Measurements from ENCODE around the gene RPL13A. TPM values are rescaled to one million over a fixed set of nuclear protein-coding genes. Genes with fewer than 3 reads are reported as not detected.

Gene RPL13A
- total RNA-seq, 1 experiment from 2014 or later = 2,726 TPM

- peak; percentile 65 to 76 for TF ChIP-seq CTCF (IDR thresholded peaks at IDR 0.05; ENCODE audit: insufficient read depth in 1 of 2, low read depth in 1 of 2, low read length in 1 of 2, severe bottlenecking in 1 of 2, unreplicated experiment in 1 of 2)
- Histone ChIP-seq H3K4me3 (ENCODE audit: low read depth, low read length) (no peak overlapping the region), H3K9me3 (no peaks in the 10 kb centered on the region), H3K36me3 (ENCODE audit: control insufficient read depth, insufficient read depth, low read length) (peaks cover 10% of the 10 kb centered on the region), H3K4me1 (peaks cover 5% of the 10 kb centered on the region; the same call in 1 of the 2 replicates), H3K27me3 (replicated peaks; ENCODE audit: control insufficient read depth, insufficient read depth, low read length) (no peaks in the 10 kb centered on the region)
- H3K9me3 Mint-ChIP-seq (ENCODE audit: unreplicated experiment) = no peaks in the 10 kb centered on the region
- intact Hi-C loops (cut with micrococcal nuclease; ENCODE audit: unreplicated experiment) = no loop called here
- CTCF ChIA-PET = interaction anchor here (0.5 to 3.8 kb wide), 6 partner anchors 18 to 388 kb away, joined by 3 to 41 read pairs (median 3); no protein-coding TSS in a partner anchor
- H3K27ac Mint-ChIP-seq (ENCODE audit: unreplicated experiment) = no peak overlapping the region
- peaks cover 32% of the 10 kb centered on the region for H3K36me3 Mint-ChIP-seq (ENCODE audit: insufficient read depth, unreplicated experiment)
- POLR2A ChIA-PET = interaction anchor here (1.1 kb wide), 1 partner anchor 137 kb away, joined by 4 read pairs; the partner anchor contains the start of gene RRAS
- H3K4me1 Mint-ChIP-seq (ENCODE audit: low read depth, unreplicated experiment) = peaks cover 7% of the 10 kb centered on the region
- no peak overlapping the region for H3K4me3 Mint-ChIP-seq (ENCODE audit: unreplicated experiment)
- peak; percentile 69 to 73 for DNase-seq
- BruUV-seq (replicated peaks) = no TSS peak
- H3K27me3 Mint-ChIP-seq (ENCODE audit: insufficient read depth, unreplicated experiment) = no peaks in the 10 kb centered on the region
These were observed 15.6 kb downstream of the RPL13A start for GRCh38 chr19:49502866-49503581.

DNA sequence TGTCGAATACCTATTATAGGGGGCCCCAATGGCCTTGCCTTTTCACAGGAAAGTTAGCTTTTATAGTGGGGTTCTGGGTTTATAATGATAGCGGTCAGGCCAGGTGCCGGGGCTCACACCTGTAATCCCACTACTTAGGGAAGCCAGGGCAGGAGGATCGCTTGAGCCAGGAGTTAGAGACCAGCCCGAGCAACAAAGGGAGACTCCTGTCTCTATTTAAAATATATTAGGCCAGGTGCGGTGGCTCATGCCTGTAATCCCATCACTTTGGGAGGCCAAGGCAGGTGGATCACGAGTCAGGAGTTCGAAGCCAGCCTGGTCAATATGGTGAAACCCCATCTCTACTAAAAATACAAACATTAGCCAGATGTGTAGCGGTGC is 16.2 kb downstream of the RPL13A start:
- no peaks in the 10 kb centered on the region for H3K9me3 Mint-ChIP-seq (ENCODE audit: unreplicated experiment)
- H3K4me1 Mint-ChIP-seq (ENCODE audit: low read depth, unreplicated experiment) = peaks cover 6% of the 10 kb centered on the region
- BruUV-seq (replicated peaks) = no TSS peak
- no peak overlapping the region for H3K4me3 ChIP-seq (ENCODE audit: low read depth, low read length)
- ChIA-PET POLR2A (interaction anchor here (1.1 kb wide), 1 partner anchor 137 kb away, joined by 4 read pairs; the partner anchor contains the start of gene RRAS), CTCF (interaction anchor here (0.5 to 3.8 kb wide), 3 partner anchors 43 to 387 kb away, joined by 3 to 41 read pairs (median 27); no protein-coding TSS in a partner anchor)
- no peaks in the 10 kb centered on the region for H3K27me3 Mint-ChIP-seq (ENCODE audit: insufficient read depth, unreplicated experiment)
- peaks cover 5% of the 10 kb centered on the region for H3K36me3 ChIP-seq (ENCODE audit: control insufficient read depth, insufficient read depth, low read length)
- no peaks in the 10 kb centered on the region for H3K9me3 ChIP-seq
- no peak for DNase-seq
- peaks cover 27% of the 10 kb centered on the region for H3K36me3 Mint-ChIP-seq (ENCODE audit: insufficient read depth, unreplicated experiment)
- H3K27ac Mint-ChIP-seq (ENCODE audit: unreplicated experiment) = no peak overlapping the region
- H3K27me3 ChIP-seq (replicated peaks; ENCODE audit: control insufficient read depth, insufficient read depth, low read length) = no peaks in the 10 kb centered on the region
- TF ChIP-seq CTCF (IDR thresholded peaks at IDR 0.05; ENCODE audit: insufficient read depth in 1 of 2, low read depth in 1 of 2, low read length in 1 of 2, severe bottlenecking in 1 of 2, unreplicated experiment in 1 of 2) = no peak
- H3K4me3 Mint-ChIP-seq (ENCODE audit: unreplicated experiment) = no peak overlapping the region
- no peaks in the 10 kb centered on the region; the same call in 1 of the 2 replicates for H3K4me1 ChIP-seq
- intact Hi-C loops (cut with micrococcal nuclease; ENCODE audit: unreplicated experiment) = no loop called here

- peak; percentile 93 to 96 for TF ChIP-seq CTCF (IDR thresholded peaks at IDR 0.05; ENCODE audit: insufficient read depth in 1 of 2, low read depth in 1 of 2, low read length in 1 of 2, severe bottlenecking in 1 of 2, unreplicated experiment in 1 of 2)
- no peaks in the 10 kb centered on the region for H3K9me3 Mint-ChIP-seq (ENCODE audit: unreplicated experiment)
- peak; percentile 84 for DNase-seq
- Histone ChIP-seq H3K4me1 (peaks cover 2% of the 10 kb centered on the region; the same call in 1 of the 2 replicates), H3K4me3 (ENCODE audit: low read depth, low read length) (no peak overlapping the region), H3K27me3 (replicated peaks; ENCODE audit: control insufficient read depth, insufficient read depth, low read length) (no peaks in the 10 kb centered on the region), H3K9me3 (no peaks in the 10 kb centered on the region), H3K36me3 (ENCODE audit: control insufficient read depth, insufficient read depth, low read length) (no peaks in the 10 kb centered on the region)
- H3K27me3 Mint-ChIP-seq (ENCODE audit: insufficient read depth, unreplicated experiment) = no peaks in the 10 kb centered on the region
- H3K4me3 Mint-ChIP-seq (ENCODE audit: unreplicated experiment) = no peak overlapping the region
- CTCF ChIA-PET = interaction anchor here (0.5 to 3.3 kb wide), 10 partner anchors 11 to 260 kb away, joined by 3 to 62 read pairs (median 4); no protein-coding TSS in a partner anchor
- no TSS peak for BruUV-seq (replicated peaks)
- H3K4me1 Mint-ChIP-seq (ENCODE audit: low read depth, unreplicated experiment) = peaks cover 7% of the 10 kb centered on the region
- H3K36me3 Mint-ChIP-seq (ENCODE audit: insufficient read depth, unreplicated experiment) = no peaks in the 10 kb centered on the region
- POLR2A ChIA-PET = interaction anchor here (1.0 kb wide), 1 partner anchor 40 kb away, joined by 6 read pairs; no protein-coding TSS in a partner anchor
- intact Hi-C loops (cut with micrococcal nuclease; ENCODE audit: unreplicated experiment) = loop anchor here (1.0 kb wide), 3 partner anchors 41 to 174 kb away; no protein-coding TSS in a partner anchor
- no peak overlapping the region for H3K27ac Mint-ChIP-seq (ENCODE audit: unreplicated experiment)
These were observed 19.2 kb downstream of the RPL13A start for GRCh38 chr19:49506575-49507105.

Measured in Caco-2 (cell line).